ENCODE results near the gene NUDT2.

NUDT2 gene

GRCh38 chr9:34369636-34370035, 40.3 kb downstream of the NUDT2 start:
- in situ Hi-C loops (cut with MboI; ENCODE audit: low sequenced_read_pairs), result no loop called here
- no peaks in the 10 kb centered on the region for H3K27me3 ChIP-seq (ENCODE audit: low read depth)
- H3K4me1 ChIP-seq, result no peaks in the 10 kb centered on the region
- no peak for DNase-seq (ENCODE audit: low spot score in 2 of 2)
- no peak overlapping the region for H3K4me3 ChIP-seq
- H3K9me3 ChIP-seq, result peaks cover 7% of the 10 kb centered on the region
- peaks cover 4% of the 10 kb centered on the region; the same call in 1 of the 2 replicates for H3K36me3 ChIP-seq (replicated peaks)

GRCh38 chr9:34370335-34370969, 41.1 kb downstream of the NUDT2 start:
- Histone ChIP-seq H3K4me3 (no peak overlapping the region), H3K36me3 (replicated peaks) (peaks cover 4% of the 10 kb centered on the region; the same call in 1 of the 2 replicates), H3K4me1 (peaks cover 6% of the 10 kb centered on the region), H3K27me3 (ENCODE audit: low read depth) (no peaks in the 10 kb centered on the region), H3K9me3 (peaks cover 7% of the 10 kb centered on the region)
- in situ Hi-C loops (cut with MboI; ENCODE audit: low sequenced_read_pairs), result no loop called here
- no peak for DNase-seq (ENCODE audit: low spot score in 2 of 2)

- no peak for DNase-seq (ENCODE audit: low spot score in 2 of 2)
These were observed 41.9 kb downstream of the NUDT2 start for GRCh38 chr9:34370970-34371880.

GRCh38 chr9:34371886-34372466, 42.6 kb downstream of the NUDT2 start:
- Histone ChIP-seq H3K36me3 (replicated peaks) (peaks cover 4% of the 10 kb centered on the region; the same call in 1 of the 2 replicates), H3K4me3 (no peak overlapping the region), H3K9me3 (peaks cover 7% of the 10 kb centered on the region), H3K4me1 (peaks cover 6% of the 10 kb centered on the region), H3K27me3 (ENCODE audit: low read depth) (no peaks in the 10 kb centered on the region)
- DNase-seq (ENCODE audit: low spot score in 2 of 2), result no peak
- in situ Hi-C loops (cut with MboI; ENCODE audit: low sequenced_read_pairs), result no loop called here

More at GRCh38 chr9:34370970-34371880, 41.9 kb downstream of the NUDT2 start:
- Histone ChIP-seq H3K36me3 (replicated peaks) (peaks cover 4% of the 10 kb centered on the region; the same call in 1 of the 2 replicates), H3K27me3 (ENCODE audit: low read depth) (no peaks in the 10 kb centered on the region), H3K4me1 (peaks cover 6% of the 10 kb centered on the region), H3K4me3 (no peak overlapping the region), H3K9me3 (peaks cover 7% of the 10 kb centered on the region)
- in situ Hi-C loops (cut with MboI; ENCODE audit: low sequenced_read_pairs), result no loop called here

- Histone ChIP-seq H3K36me3 (replicated peaks) (peaks cover 4% of the 10 kb centered on the region; the same call in 1 of the 2 replicates), H3K4me3 (no peak overlapping the region), H3K9me3 (peaks cover 7% of the 10 kb centered on the region), H3K4me1 (peaks cover 6% of the 10 kb centered on the region), H3K27me3 (ENCODE audit: low read depth) (no peaks in the 10 kb centered on the region)
- in situ Hi-C loops (cut with MboI; ENCODE audit: low sequenced_read_pairs), result no loop called here
- DNase-seq (ENCODE audit: low spot score in 2 of 2), result no peak
These were observed 43.2 kb downstream of the NUDT2 start for GRCh38 chr9:34372467-34373011.

GRCh38 chr9:34373749-34374148, 44.4 kb downstream of the NUDT2 start:
- H3K9me3 ChIP-seq, result no peaks in the 10 kb centered on the region

GRCh38 chr9:34374339-34374738, 45.0 kb downstream of the NUDT2 start:
- H3K4me3 ChIP-seq, result no peak overlapping the region

More at GRCh38 chr9:34373749-34374148, 44.4 kb downstream of the NUDT2 start:
- in situ Hi-C loops (cut with MboI; ENCODE audit: low sequenced_read_pairs), result no loop called here
- Histone ChIP-seq H3K36me3 (replicated peaks) (peaks cover 4% of the 10 kb centered on the region; the same call in 1 of the 2 replicates), H3K27me3 (ENCODE audit: low read depth) (no peaks in the 10 kb centered on the region), H3K4me1 (peaks cover 6% of the 10 kb centered on the region), H3K4me3 (no peak overlapping the region)
- no peak for DNase-seq (ENCODE audit: low spot score in 2 of 2)

GRCh38 chr9:34374905-34375552, 45.7 kb downstream of the NUDT2 start:
- no peak overlapping the region for H3K4me3 ChIP-seq
- no peaks in the 10 kb centered on the region for H3K9me3 ChIP-seq
- peaks cover 13% of the 10 kb centered on the region for H3K4me1 ChIP-seq
- no peaks in the 10 kb centered on the region for H3K27me3 ChIP-seq (ENCODE audit: low read depth)
- H3K36me3 ChIP-seq (replicated peaks), result peaks cover 4% of the 10 kb centered on the region; the same call in 1 of the 2 replicates
- DNase-seq (ENCODE audit: low spot score in 2 of 2), result no peak
- in situ Hi-C loops (cut with MboI; ENCODE audit: low sequenced_read_pairs), result loop anchor here (5.0 kb wide), 1 partner anchor 38 kb away; no protein-coding TSS in a partner anchor

More at GRCh38 chr9:34374339-34374738, 45.0 kb downstream of the NUDT2 start:
- DNase-seq (ENCODE audit: low spot score in 2 of 2), result no peak
- Histone ChIP-seq H3K36me3 (replicated peaks) (peaks cover 4% of the 10 kb centered on the region; the same call in 1 of the 2 replicates), H3K27me3 (ENCODE audit: low read depth) (no peaks in the 10 kb centered on the region), H3K4me1 (peaks cover 8% of the 10 kb centered on the region), H3K9me3 (no peaks in the 10 kb centered on the region)
- in situ Hi-C loops (cut with MboI; ENCODE audit: low sequenced_read_pairs), result no loop called here

GRCh38 chr9:34375901-34376595, 46.7 kb downstream of the NUDT2 start:
- Histone ChIP-seq H3K4me1 (peaks cover 13% of the 10 kb centered on the region), H3K27me3 (ENCODE audit: low read depth) (no peaks in the 10 kb centered on the region), H3K4me3 (peak overlapping the region; percentile 74), H3K36me3 (replicated peaks) (peaks cover 1% of the 10 kb centered on the region; the same call in 1 of the 2 replicates), H3K9me3 (no peaks in the 10 kb centered on the region)
- peak; percentile 22 to 69 for DNase-seq (ENCODE audit: low spot score in 2 of 2)
- in situ Hi-C loops (cut with MboI; ENCODE audit: low sequenced_read_pairs), result loop anchor here (5.0 kb wide), 1 partner anchor 39 kb away; no protein-coding TSS in a partner anchor

- in situ Hi-C loops (cut with MboI; ENCODE audit: low sequenced_read_pairs), result loop anchor here (5.0 kb wide), 1 partner anchor 39 kb away; no protein-coding TSS in a partner anchor
- no peaks in the 10 kb centered on the region; the same call in 1 of the 2 replicates for H3K36me3 ChIP-seq (replicated peaks)
- H3K4me1 ChIP-seq, result peaks cover 13% of the 10 kb centered on the region
- H3K4me3 ChIP-seq, result peak within 1 kb of the TSS; percentile 74
- peak; percentile 98 to 100 for DNase-seq (ENCODE audit: low spot score in 2 of 2)
- H3K27me3 ChIP-seq (ENCODE audit: low read depth), result no peaks in the 10 kb centered on the region
- no peaks in the 10 kb centered on the region for H3K9me3 ChIP-seq
These were observed 47.4 kb downstream of the NUDT2 start, which contains the start of gene MYORG for GRCh38 chr9:34376596-34377403. Gene MYORG, minus strand, starts transcription at chr9:34376898. Its CDS starts 3,955 bp downstream, at chr9:34372943.

- no peak for DNase-seq (ENCODE audit: low spot score in 2 of 2)
- in situ Hi-C loops (cut with MboI; ENCODE audit: low sequenced_read_pairs), result loop anchor here (5.0 kb wide), 1 partner anchor 40 kb away; no protein-coding TSS in a partner anchor
- H3K4me1 ChIP-seq, result peaks cover 13% of the 10 kb centered on the region
These were observed 48.0 kb downstream of the NUDT2 start for GRCh38 chr9:34377404-34377746.

More at GRCh38 chr9:34377404-34377746, 48.0 kb downstream of the NUDT2 start:
- Histone ChIP-seq H3K27me3 (ENCODE audit: low read depth) (no peaks in the 10 kb centered on the region), H3K4me3 (peak overlapping the region; percentile 74), H3K9me3 (no peaks in the 10 kb centered on the region), H3K36me3 (replicated peaks) (no peaks in the 10 kb centered on the region)
